A549 (cell line): ENCODE results near the gene ANKRD28.

ENCODE experiments used
- CTCF ChIP-seq: fragments of >200 bp; sonication (Bioruptor Twin); formaldehyde crosslinking; IDR thresholded peaks from 3 replicates; pipeline ENCODE4 v1.5.1; 2016
- ELK1 ChIP-seq: fragments of 150-350 bp; IDR thresholded peaks from 2 replicates; pipeline ENCODE4 v1.6.1; 2014; ENCODE audit warnings: low read depth, mild to moderate bottlenecking, low read length
- ESRRA ChIP-seq: fragments of 150-350 bp; IDR thresholded peaks from 2 replicates; pipeline ENCODE4 v1.6.1; 2014; ENCODE audit warnings: mild to moderate bottlenecking, low read length, borderline replicate concordance
- HOXA7 ChIP-seq: fragments of 250-450 bp; sonication (Bioruptor Pico); IDR thresholded peaks from 2 replicates; pipeline ENCODE4 v1.5.0; 2020; ENCODE audit warnings: mild to moderate bottlenecking, moderate library complexity
- JUN ChIP-seq, 2 experiments: fragments of >200 bp; sonication (Bioruptor Twin); formaldehyde crosslinking; IDR thresholded peaks; 2 replicates in 1 of 2; 3 replicates in 1 of 2; pipeline ENCODE4 v1.6.1; 2016 to 2017
- MAZ ChIP-seq: fragments of 150-350 bp; IDR thresholded peaks from 2 replicates; pipeline ENCODE4 v1.6.1; 2014; ENCODE audit warnings: antibody characterized with exemption, low read depth, low read length, borderline replicate concordance
- POLR2A ChIP-seq: IDR thresholded peaks from 2 replicates; pipeline ENCODE4 v1.6.1; 2012; ENCODE audit warnings: mild to moderate bottlenecking, low read length
- RAD21 ChIP-seq, 2 experiments: fragments of >200 bp in 1 of 2; sonication (Bioruptor Twin) in 1 of 2; formaldehyde crosslinking in 1 of 2; IDR thresholded peaks in 1 of 2; conservative IDR thresholded peaks in 1 of 2; 2 replicates in 1 of 2; 3 replicates in 1 of 2; pipeline ENCODE4 v1.6.1; 2012 to 2018; ENCODE audit warnings: inconsistent platforms in 1 of 2

GRCh38 chr3:15630646-15631350 lies 167.0 kb downstream of the ANKRD28 start:
- TF ChIP-seq POLR2A (no peak), CTCF (no peak; the same call in 2 of the 3 replicates), ELK1 (no peak), JUN (IDR thresholded peaks at IDR 0.05) (no peak), HOXA7 (CRISPR knock-in tag) (no peak), RAD21 (conservative IDR thresholded peaks at IDR 0.05 in 1 of 2, IDR thresholded peaks at IDR 0.05 in 1 of 2) (no peak), ESRRA (no peak), MAZ (no peak)
